ENCODE data around the gene FREM2.

DNA sequence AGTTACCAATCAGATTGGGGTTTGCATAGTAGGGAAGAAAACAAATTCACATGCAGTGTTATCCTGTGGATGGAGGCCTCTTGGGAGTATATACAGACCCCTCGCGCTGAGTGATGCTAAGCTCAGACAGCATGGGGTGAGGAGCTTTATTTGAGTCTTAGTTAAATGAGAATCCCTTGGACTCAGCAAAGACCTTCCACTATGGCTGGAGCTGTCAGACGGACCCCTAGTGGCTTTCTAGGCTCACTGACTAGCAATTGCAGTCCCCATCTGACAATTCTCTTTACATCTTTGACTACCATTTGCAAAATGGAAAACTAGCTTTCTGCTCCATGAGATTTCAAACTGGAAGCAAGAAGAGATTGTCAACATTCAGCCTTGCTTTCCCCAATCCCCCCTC is 213.3 kb downstream of the FREM2 start:
- TF ChIP-seq, protein P1, sequence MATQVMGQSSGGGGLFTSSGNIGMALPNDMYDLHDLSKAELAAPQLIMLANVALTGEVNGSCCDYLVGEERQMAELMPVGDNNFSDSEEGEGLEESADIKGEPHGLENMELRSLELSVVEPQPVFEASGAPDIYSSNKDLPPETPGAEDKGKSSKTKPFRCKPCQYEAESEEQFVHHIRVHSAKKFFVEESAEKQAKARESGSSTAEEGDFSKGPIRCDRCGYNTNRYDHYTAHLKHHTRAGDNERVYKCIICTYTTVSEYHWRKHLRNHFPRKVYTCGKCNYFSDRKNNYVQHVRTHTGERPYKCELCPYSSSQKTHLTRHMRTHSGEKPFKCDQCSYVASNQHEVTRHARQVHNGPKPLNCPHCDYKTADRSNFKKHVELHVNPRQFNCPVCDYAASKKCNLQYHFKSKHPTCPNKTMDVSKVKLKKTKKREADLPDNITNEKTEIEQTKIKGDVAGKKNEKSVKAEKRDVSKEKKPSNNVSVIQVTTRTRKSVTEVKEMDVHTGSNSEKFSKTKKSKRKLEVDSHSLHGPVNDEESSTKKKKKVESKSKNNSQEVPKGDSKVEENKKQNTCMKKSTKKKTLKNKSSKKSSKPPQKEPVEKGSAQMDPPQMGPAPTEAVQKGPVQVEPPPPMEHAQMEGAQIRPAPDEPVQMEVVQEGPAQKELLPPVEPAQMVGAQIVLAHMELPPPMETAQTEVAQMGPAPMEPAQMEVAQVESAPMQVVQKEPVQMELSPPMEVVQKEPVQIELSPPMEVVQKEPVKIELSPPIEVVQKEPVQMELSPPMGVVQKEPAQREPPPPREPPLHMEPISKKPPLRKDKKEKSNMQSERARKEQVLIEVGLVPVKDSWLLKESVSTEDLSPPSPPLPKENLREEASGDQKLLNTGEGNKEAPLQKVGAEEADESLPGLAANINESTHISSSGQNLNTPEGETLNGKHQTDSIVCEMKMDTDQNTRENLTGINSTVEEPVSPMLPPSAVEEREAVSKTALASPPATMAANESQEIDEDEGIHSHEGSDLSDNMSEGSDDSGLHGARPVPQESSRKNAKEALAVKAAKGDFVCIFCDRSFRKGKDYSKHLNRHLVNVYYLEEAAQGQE (IDR thresholded peaks at IDR 0.05; ENCODE audit: insufficient read depth in 1 of 2, low read depth in 2 of 2, low read length in 2 of 2): no peak
- TF ChIP-seq POLR2AphosphoS5 (IDR thresholded peaks at IDR 0.05; ENCODE audit: low read depth, low read length): no peak
